AG04449 (cell line): Measurements from ENCODE around the gene DOK4.
A peak's percentile ranks its signal among the peaks of the same experiment; 100 is the strongest.

ENCODE experiments used
- CTCF ChIA-PET: fragments of 350-600 bp; formaldehyde crosslinking; extraction: SDS; loops from one replicate; lab custom pipeline; 2021; ENCODE audit warnings: antibody characterized with exemption; lab: Yijun Ruan, JAX
- POLR2A ChIA-PET: fragments of 400-600, 350-600 bp; formaldehyde crosslinking; extraction: SDS; loops from one replicate; lab custom pipeline; 2020; ENCODE audit warnings: antibody characterized with exemption, inconsistent platforms; lab: Yijun Ruan, JAX
- DNase-seq: peaks from one replicate; pipeline ENCODE4 v3.0.0-alpha.2; 2010; ENCODE audit warnings: low read depth, low spot score
- H3K4me3 ChIP-seq: 2 replicates; pipeline ENCODE4 v1.5.1; 2011; ENCODE audit warnings: low read depth, mild to moderate bottlenecking, control low read depth, low read length
- TF ChIP-seq, protein P1 (sequence below): IDR thresholded peaks from one replicate; pipeline ENCODE4 v1.5.1; 2011; ENCODE audit warnings: mild to moderate bottlenecking, moderate library complexity, low read length, control low read depth, inconsistent platforms; ENCODE audit not compliant: insufficient read depth; ENCODE audit errors: missing control alignments

Gene DOK4

DNA sequence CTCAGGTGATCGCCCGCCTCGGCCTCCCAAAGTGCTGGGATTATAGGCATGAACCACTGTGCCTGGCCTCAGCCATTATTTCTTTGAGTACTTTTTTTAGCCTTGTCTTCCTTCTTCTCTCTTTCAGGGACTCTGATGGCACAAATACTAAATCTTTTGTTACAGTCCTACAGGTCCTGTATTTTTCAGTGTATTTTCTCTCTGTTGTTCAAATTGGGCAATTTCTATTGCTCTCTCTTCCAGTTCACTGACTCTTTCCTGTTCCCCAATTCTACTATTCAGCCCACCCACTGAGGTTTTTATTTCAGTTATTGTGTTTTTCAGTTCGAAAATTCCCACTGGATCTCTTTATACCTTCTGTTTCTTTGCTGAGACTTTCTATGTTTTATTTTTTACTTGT is 7.5 kb upstream of the DOK4 start:
- CTCF ChIA-PET = interaction anchor here (2.7 kb wide), 1 partner anchor 27 kb away, joined by 10 read pairs; no protein-coding TSS in a partner anchor
- POLR2A ChIA-PET = no interaction called here
- no peak overlapping the region for H3K4me3 ChIP-seq
- TF ChIP-seq, protein P1, sequence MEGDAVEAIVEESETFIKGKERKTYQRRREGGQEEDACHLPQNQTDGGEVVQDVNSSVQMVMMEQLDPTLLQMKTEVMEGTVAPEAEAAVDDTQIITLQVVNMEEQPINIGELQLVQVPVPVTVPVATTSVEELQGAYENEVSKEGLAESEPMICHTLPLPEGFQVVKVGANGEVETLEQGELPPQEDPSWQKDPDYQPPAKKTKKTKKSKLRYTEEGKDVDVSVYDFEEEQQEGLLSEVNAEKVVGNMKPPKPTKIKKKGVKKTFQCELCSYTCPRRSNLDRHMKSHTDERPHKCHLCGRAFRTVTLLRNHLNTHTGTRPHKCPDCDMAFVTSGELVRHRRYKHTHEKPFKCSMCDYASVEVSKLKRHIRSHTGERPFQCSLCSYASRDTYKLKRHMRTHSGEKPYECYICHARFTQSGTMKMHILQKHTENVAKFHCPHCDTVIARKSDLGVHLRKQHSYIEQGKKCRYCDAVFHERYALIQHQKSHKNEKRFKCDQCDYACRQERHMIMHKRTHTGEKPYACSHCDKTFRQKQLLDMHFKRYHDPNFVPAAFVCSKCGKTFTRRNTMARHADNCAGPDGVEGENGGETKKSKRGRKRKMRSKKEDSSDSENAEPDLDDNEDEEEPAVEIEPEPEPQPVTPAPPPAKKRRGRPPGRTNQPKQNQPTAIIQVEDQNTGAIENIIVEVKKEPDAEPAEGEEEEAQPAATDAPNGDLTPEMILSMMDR = no peak
- DNase-seq = no peak

DNA sequence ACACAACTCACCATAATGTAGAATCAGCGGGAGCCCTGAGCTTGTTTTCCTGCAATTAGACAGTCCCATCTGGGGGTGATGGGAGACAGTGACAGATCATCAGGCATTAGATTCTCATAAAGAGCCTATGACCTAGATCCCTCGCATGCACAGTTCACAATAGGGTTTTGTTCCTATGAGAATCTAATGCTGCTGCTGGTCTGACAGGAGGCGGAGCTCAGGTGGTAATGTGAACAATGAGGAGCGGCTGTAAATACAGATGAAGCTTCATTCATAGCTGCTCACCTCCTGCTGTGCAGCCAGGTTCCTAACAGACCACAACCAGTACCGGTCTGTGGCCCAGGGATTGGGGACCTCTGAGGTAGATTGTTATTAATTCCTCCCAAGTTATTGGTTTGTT is 2.9 kb upstream of the DOK4 start:
- ChIA-PET CTCF (interaction anchor here (0.6 to 13.9 kb wide), 3 partner anchors 31 to 70 kb away, joined by 3 to 103 read pairs (median 4); no protein-coding TSS in a partner anchor), POLR2A (no interaction called here)
- TF ChIP-seq, protein P1 = no peak
- no peak for DNase-seq
- no peak overlapping the region for H3K4me3 ChIP-seq

DNA sequence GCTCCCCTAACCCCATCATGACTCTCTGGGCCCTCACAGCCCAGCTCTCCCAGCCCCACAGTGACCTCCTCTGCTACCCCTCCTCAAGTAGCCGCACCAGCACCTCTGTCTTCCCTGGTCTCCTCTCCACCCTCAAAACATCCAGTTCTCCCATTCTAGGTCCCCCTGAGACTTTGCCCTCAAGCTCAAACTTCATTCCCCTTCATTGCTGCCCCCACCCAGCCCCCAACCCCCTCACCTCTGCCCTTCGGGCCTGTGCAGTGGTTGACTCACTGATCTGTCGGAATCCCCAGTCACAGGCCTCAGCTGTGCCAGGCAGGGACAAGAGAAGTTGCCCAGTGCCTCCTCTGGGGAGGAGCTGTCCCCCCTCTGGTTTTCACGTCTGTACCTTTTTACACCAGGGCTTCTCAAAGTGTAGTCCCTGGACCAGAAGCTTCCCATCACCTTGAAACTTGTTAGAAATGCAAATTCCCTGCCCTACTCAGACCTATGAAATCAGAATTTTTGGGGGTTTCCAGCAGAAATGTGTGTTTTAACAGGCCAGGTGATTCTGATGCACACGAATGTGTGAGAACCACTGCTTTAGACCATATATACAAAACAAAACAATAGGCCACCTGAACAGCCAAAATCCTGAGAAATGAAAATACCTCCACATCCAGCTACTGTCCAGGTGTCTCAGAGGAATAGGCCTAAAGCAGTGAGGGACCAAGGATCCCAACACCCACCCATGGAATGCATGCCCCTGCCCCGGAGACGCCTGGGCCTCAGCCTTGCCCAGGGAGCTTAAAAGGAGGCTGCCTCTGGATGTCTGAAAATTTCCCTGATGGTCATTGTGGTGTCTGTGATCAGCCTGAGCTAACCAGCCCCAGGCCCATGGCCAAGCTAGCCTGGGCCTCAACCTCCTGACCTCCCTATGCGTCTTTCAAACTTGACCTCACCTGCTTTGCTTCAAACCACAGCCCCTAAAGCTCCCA is 853 bp upstream of the DOK4 start:
- CTCF ChIA-PET = interaction anchor here (0.5 to 13.9 kb wide), 6 partner anchors 24 to 70 kb away, joined by 3 to 103 read pairs (median 8); partner anchors contain the start of gene POLR2C
- no peak overlapping the region; the same call in 1 of the 2 replicates for H3K4me3 ChIP-seq
- TF ChIP-seq, protein P1 = no peak
- no peak for DNase-seq
- POLR2A ChIA-PET = interaction anchor here (1.6 kb wide), 1 partner anchor 25 kb away, joined by 4 read pairs; the partner anchor contains the start of gene POLR2C

DNA sequence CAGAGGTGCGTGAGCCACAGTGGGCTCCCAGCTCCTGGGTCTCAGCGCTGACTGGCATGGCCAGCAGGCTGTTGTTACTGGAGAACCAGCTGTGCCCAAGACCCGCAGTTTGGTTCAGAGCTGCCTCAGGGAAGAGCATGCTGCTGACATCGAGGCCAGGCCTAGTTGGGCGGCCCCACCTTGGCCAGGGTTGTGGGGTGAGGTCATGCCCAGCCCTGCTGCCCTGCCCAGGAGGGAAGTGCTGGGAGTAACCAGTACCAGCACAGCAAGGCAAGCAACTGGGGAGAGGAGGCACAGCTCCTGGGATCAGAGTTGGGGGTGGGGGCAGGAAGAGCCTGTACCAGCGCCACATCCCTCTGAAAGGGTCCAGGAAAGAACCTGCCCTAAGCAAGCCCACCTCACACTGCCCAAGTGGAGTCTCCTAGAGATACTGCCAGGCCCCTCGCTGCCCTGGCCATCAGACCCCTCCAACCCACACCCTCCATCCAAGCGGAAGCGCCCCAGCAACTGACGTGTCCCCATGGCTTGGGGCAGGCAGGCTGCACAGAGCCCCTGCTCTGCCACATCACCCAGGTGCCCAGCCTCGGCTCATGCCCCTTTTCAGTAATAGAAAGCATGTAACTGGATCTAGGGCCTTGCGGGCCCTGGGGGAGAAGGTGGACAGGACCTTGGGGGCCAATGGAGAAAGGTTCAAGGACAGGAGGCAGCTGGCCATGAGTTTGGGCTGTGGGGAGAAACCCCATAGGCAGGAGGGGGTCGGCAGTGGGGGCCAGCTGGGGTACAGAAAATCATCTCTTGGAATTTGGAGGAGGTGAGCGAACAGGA is 990 bp downstream of the DOK4 start:
- ChIA-PET CTCF (interaction anchor here (1.0 to 13.9 kb wide), 7 partner anchors 9 to 66 kb away, joined by 3 to 103 read pairs (median 3); no protein-coding TSS in a partner anchor), POLR2A (interaction anchor here (0.6 kb wide), 1 partner anchor 38 kb away, joined by 3 read pairs; the partner anchor contains the start of genes CIAPIN1 and COQ9)
- H3K4me3 ChIP-seq = peak overlapping the region; percentile 70
- TF ChIP-seq, protein P1 = no peak
- no peak for DNase-seq

DNA sequence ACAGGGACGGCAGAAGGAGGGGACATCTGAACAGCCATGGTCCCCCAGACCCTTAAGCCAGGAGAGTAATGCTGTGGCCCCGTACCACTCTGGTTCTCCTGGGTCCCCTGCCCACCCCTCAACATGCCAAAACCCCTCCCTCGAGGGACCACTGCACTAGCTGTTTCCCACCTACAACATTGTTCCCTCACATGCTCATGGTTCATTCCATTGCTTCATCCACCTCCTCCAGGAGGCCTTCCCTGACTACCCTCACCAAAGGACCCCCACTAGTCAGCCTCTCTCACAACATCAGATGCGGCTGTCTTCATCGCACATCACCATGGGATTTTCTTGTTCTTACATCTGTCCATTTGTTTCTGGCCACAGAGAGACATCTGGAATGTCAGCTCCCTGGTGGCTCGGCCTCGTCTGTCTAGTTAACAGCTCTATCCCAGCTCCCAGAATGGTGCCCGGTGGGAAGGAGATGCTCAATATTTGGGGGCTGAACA is 1.7 kb downstream of the DOK4 start:
- POLR2A ChIA-PET = interaction anchor here (0.6 kb wide), 1 partner anchor 37 kb away, joined by 3 read pairs; the partner anchor contains the start of genes CIAPIN1 and COQ9
- DNase-seq = no peak
- TF ChIP-seq, protein P1 = no peak
- CTCF ChIA-PET = interaction anchor here (1.5 to 13.9 kb wide), 3 partner anchors 8 to 35 kb away, joined by 3 to 103 read pairs (median 5); no protein-coding TSS in a partner anchor
- no peak overlapping the region; the same call in 1 of the 2 replicates for H3K4me3 ChIP-seq
